D721Med (cell line): Measurements from ENCODE around the gene CDC34.

Experiments
- DNase-seq: peaks from one replicate; pipeline ENCODE4 v3.0.0; 2011; ENCODE audit warnings: low spot score; ENCODE audit not compliant: insufficient read length
- FAIRE-seq: peaks from 2 replicates; lab custom pipeline; 2011; peaks lifted over from hg19 to GRCh38; lab: Jason Lieb, UNC
- TF ChIP-seq, protein P1 (sequence below): IDR thresholded peaks from 2 replicates; pipeline ENCODE4 v1.5.1; 2012; ENCODE audit warnings: mild to moderate bottlenecking, control low read depth; ENCODE audit not compliant: insufficient read depth; ENCODE audit errors: missing control alignments

Gene CDC34

GRCh38 chr19:518598-519231, 12.8 kb upstream of the CDC34 start:
- DNase-seq: no peak
- FAIRE-seq: no peak
- TF ChIP-seq, protein P1, sequence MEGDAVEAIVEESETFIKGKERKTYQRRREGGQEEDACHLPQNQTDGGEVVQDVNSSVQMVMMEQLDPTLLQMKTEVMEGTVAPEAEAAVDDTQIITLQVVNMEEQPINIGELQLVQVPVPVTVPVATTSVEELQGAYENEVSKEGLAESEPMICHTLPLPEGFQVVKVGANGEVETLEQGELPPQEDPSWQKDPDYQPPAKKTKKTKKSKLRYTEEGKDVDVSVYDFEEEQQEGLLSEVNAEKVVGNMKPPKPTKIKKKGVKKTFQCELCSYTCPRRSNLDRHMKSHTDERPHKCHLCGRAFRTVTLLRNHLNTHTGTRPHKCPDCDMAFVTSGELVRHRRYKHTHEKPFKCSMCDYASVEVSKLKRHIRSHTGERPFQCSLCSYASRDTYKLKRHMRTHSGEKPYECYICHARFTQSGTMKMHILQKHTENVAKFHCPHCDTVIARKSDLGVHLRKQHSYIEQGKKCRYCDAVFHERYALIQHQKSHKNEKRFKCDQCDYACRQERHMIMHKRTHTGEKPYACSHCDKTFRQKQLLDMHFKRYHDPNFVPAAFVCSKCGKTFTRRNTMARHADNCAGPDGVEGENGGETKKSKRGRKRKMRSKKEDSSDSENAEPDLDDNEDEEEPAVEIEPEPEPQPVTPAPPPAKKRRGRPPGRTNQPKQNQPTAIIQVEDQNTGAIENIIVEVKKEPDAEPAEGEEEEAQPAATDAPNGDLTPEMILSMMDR: no peak

DNA sequence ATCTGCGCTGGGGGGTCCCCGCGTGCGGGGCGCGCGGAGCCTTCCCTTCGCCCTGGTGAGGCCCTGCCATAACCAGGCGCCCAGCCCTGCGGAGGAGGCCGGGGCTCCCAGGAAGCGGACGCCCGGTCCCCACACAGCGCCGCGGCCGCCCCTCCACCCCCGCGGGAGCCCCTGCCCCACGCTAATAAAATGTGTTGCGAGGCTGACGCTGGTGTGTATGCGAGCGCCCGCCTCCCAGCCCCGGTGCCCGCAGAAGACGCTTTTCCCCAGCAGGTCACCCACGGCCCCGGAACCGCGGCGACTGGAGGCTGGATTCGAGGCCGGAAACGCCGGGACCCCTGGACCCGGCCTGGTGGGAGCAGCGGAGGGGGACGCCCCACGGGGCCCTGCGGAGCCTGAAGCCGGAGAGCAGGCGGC, 12.1 kb upstream of the CDC34 start:
- TF ChIP-seq, protein P1: no peak
- DNase-seq: no peak
- no peak for FAIRE-seq

- DNase-seq: no peak
- no peak for FAIRE-seq
- TF ChIP-seq, protein P1: no peak
These were observed 8.8 kb upstream of the CDC34 start for GRCh38 chr19:522726-523125.

DNA sequence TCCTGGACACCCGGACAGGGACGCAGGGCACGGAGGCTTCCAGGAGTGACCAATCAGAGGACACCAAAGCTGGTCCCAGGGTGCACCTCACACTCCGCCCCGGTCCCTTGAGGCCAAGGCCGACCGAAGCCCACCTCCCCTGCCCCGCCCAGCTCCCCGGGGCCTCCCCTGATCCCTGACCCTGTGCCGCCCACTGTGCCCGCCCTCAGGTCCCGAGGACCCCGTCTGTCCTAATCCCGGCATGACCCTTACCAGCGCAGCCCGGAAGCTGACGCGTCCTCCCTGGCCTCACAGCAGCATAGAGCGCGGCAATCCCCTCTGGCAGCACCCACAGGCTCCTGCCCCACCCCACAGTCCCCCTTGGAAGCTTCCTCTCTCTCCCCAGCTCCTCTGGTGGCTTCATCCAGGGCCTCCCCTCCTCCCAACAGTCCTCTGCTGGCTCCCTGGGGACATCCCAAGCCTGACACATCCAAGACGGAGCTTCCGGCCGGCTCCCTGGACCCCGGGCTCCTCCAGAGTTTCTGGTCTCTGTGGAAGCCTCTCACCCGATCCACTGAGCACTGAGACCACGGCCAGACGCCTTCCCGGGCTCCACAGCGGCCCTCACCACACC, 7.4 kb upstream of the CDC34 start:
- TF ChIP-seq, protein P1: no peak
- FAIRE-seq: no peak
- no peak for DNase-seq

DNA sequence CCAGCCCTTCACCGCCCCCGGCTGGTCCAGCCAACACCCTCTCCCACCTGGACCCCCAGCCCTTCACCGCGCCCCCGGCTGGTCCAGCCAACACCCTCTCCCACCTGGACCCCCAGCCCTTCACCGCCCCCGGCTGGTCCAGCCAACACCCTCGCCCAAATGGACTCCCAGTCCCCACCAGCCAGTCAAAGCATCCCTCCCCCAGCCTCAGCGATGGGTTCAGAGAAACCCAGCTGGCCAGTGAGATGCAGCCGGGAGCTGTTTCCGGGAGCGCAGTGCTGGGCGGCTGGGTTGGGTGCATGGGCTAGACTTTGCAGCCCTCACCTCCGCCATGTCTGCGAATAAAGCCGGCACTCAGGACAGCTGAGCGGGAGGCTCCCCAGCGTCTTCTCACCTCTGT, 6.5 kb upstream of the CDC34 start:
- no peak for DNase-seq
- TF ChIP-seq, protein P1: no peak
- FAIRE-seq: no peak

DNA sequence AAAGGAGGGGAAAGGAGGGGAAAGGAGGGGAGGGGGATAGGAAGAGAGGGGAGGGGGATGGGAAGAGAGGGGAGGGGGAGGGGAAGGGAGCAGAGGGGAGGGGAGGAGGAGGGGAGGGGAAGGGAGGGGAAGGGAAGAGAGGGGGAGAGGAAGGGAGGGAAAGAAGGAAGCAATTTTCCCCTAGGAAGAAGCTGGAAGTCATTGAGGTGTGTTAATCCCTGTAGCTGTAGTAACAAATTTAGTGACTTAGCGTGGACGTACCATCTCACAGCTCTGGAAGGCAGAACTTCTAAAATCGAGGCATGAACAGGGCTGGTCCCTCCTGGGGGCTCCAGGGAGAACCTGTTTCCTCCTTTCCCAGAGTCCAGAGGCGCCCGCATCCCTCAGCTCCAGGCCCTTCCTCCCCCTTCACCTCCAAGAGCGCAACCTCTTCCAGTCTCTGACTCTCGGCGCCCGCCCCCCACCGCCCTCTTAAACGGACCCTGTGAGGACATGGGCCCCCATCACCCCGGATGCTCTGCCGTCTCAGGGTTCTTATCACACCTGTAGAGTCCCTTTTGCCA, 5.6 kb upstream of the CDC34 start:
- FAIRE-seq: no peak
- TF ChIP-seq, protein P1: no peak
- no peak for DNase-seq
